SK-N-SH (cell line): ENCODE measurements around the gene ZFYVE27. TPM values are rescaled to one million over a fixed set of nuclear protein-coding genes. Genes with fewer than 3 reads are reported as not detected.

Experiments used
- CTCF ChIA-PET: fragments of 300-600, 350-600 bp; formaldehyde crosslinking; extraction: SDS; loops from one replicate; lab custom pipeline; 2021; lab: Yijun Ruan, JAX
- POLR2A ChIA-PET: fragments of 350-600 bp; sonication (Branson Sonifier 250); formaldehyde crosslinking; extraction: SDS; loops from one replicate; lab custom pipeline; 2020; ENCODE audit warnings: antibody characterized with exemption, inconsistent platforms; lab: Yijun Ruan, JAX
- DNase-seq: peaks from one replicate; pipeline ENCODE4 v3.0.0; 2012
- H2AFZ ChIP-seq: fragments of 200-600 bp; sonication (generic); 2 replicates; pipeline ENCODE4 v1.8.1; 2016; ENCODE audit warnings: antibody characterized with exemption, mild to moderate bottlenecking, low read depth
- H3F3A ChIP-seq: fragments of 200-600 bp; sonication (generic); replicated peaks from 2 replicates; pipeline ENCODE3; 2016; ENCODE audit warnings: antibody characterized with exemption, mild to moderate bottlenecking; ENCODE audit not compliant: insufficient read depth
- H3K27ac ChIP-seq, 2 experiments: fragments of 200-500 bp in 1 of 2; fragments of 200-600 bp in 1 of 2; sonication (Bioruptor generic) in 1 of 2; sonication (generic), shearing (Covaris generic) in 1 of 2; 2 replicates each; pipeline versions ENCODE4 v1.5.1 to v1.6.1; 2014 to 2016; ENCODE audit warnings: low read depth in 2 of 2, inconsistent platforms in 1 of 2, low read length in 1 of 2, mild to moderate bottlenecking in 1 of 2, mixed read lengths in 1 of 2
- H3K27me3 ChIP-seq: fragments of 200-600 bp; sonication (generic), shearing (Covaris generic); 2 replicates; pipeline ENCODE4 v1.6.1; 2016; ENCODE audit warnings: mixed run types; ENCODE audit not compliant: insufficient read depth
- H3K36me3 ChIP-seq, 2 experiments: fragments of 200-500 bp in 1 of 2; fragments of 200-600 bp in 1 of 2; sonication (Bioruptor generic) in 1 of 2; sonication (generic) in 1 of 2; replicated peaks in 1 of 2; 2 replicates each; pipeline versions ENCODE3 to v1.5.1; 2014 to 2016; ENCODE audit warnings: low read length in 1 of 2, mild to moderate bottlenecking in 1 of 2; ENCODE audit not compliant: insufficient read depth in 2 of 2, control insufficient read depth in 1 of 2
- H3K4me1 ChIP-seq, 2 experiments: fragments of 200-500 bp in 1 of 2; fragments of 200-600 bp in 1 of 2; sonication (Bioruptor generic) in 1 of 2; sonication (generic), shearing (Covaris generic) in 1 of 2; 2 replicates each; pipeline versions ENCODE4 v1.5.1 to v1.6.1; 2014 to 2016; ENCODE audit warnings: low read depth in 1 of 2, low read length in 1 of 2, mixed run types in 1 of 2; ENCODE audit not compliant: insufficient read depth in 2 of 2, control insufficient read depth in 1 of 2
- H3K4me2 ChIP-seq: fragments of 200-600 bp; sonication (generic), shearing (Covaris generic); 2 replicates; pipeline ENCODE4 v1.6.1; 2017; ENCODE audit warnings: mixed run types
- H3K4me3 ChIP-seq, 2 experiments: fragments of 200-500 bp in 1 of 2; fragments of 200-600 bp in 1 of 2; sonication (Bioruptor generic) in 1 of 2; sonication (generic), shearing (Covaris generic) in 1 of 2; 2 replicates each; pipeline versions ENCODE4 v1.5.1 to v1.8.1; 2014 to 2016; ENCODE audit warnings: low read depth in 2 of 2, inconsistent platforms in 1 of 2, low read length in 1 of 2, mild to moderate bottlenecking in 1 of 2, mixed read lengths in 1 of 2, moderate library complexity in 1 of 2
- H3K79me2 ChIP-seq: fragments of 200-600 bp; sonication (generic); 2 replicates; pipeline ENCODE4 v1.8.1; 2017; ENCODE audit warnings: mild to moderate bottlenecking; ENCODE audit not compliant: insufficient read depth
- H3K9ac ChIP-seq: fragments of 200-600 bp; sonication (generic); 2 replicates; pipeline ENCODE4 v1.6.1; 2017; ENCODE audit warnings: mixed run types
- H3K9me2 ChIP-seq: fragments of 200-600 bp; sonication (generic); 2 replicates; pipeline ENCODE4 v1.6.1; 2017; ENCODE audit warnings: mixed run types
- H3K9me3 ChIP-seq: fragments of 200-600 bp; sonication (generic); 2 replicates; pipeline ENCODE4 v1.6.1; 2017; ENCODE audit warnings: mixed run types, mild to moderate bottlenecking, moderate library complexity
- H4K20me1 ChIP-seq: fragments of 200-600 bp; sonication (generic); 2 replicates; pipeline ENCODE4 v1.6.1; 2017; ENCODE audit warnings: mild to moderate bottlenecking, mixed run types; ENCODE audit not compliant: insufficient read depth
- CHD2 ChIP-seq: fragments of 150-350 bp; IDR thresholded peaks from 2 replicates; pipeline ENCODE4 v1.6.1; 2018; ENCODE audit warnings: low read length; ENCODE audit not compliant: partially characterized antibody
- CTCF ChIP-seq: fragments of 200-600 bp; sonication (generic); IDR thresholded peaks from 2 replicates; pipeline ENCODE4 v1.6.1; 2017; ENCODE audit warnings: antibody characterized with exemption, mild to moderate bottlenecking, moderate library complexity
- ELF1 ChIP-seq: IDR thresholded peaks from 2 replicates; pipeline ENCODE4 v1.4.0; 2012
- EP300 ChIP-seq, 2 experiments: IDR thresholded peaks; 2 replicates each; pipeline versions ENCODE4 v1.4.0 to v1.6.1; 2012; ENCODE audit warnings: borderline replicate concordance in 1 of 2, low read depth in 1 of 2, low read length in 1 of 2
- EZH2phosphoT487 ChIP-seq: fragments of 200-600 bp; sonication (generic); IDR thresholded peaks from 2 replicates; pipeline ENCODE4 v1.6.1; 2017; ENCODE audit warnings: low read depth, mixed run types, mild to moderate bottlenecking, antibody characterized with exemption, moderate library complexity, borderline replicate concordance
- FOXM1 ChIP-seq: IDR thresholded peaks from 2 replicates; pipeline ENCODE4 v1.4.0; 2012; ENCODE audit warnings: low read depth, mild to moderate bottlenecking
- GABPA ChIP-seq: IDR thresholded peaks from 2 replicates; pipeline ENCODE4 v1.4.0; 2012; ENCODE audit warnings: low read depth, mild to moderate bottlenecking
- GATA2 ChIP-seq: sonication (generic); formaldehyde crosslinking; IDR thresholded peaks from 2 replicates; pipeline ENCODE4 v1.5.0; 2020; ENCODE audit warnings: mild to moderate bottlenecking, missing genetic modification reagents
- JUND ChIP-seq: IDR thresholded peaks from 2 replicates; pipeline ENCODE4 v1.4.0; 2012
- MAX ChIP-seq: IDR thresholded peaks from 2 replicates; pipeline ENCODE4 v1.4.0; 2012; ENCODE audit warnings: low read depth
- MEF2A ChIP-seq: IDR thresholded peaks from 2 replicates; pipeline ENCODE4 v1.4.0; 2012; ENCODE audit warnings: low read depth, borderline replicate concordance
- MXI1 ChIP-seq: IDR thresholded peaks from 2 replicates; pipeline ENCODE4 v1.6.1; 2012; ENCODE audit warnings: mild to moderate bottlenecking, low read depth, low read length, improper control_type of control experiment
- NFIC ChIP-seq: IDR thresholded peaks from 2 replicates; pipeline ENCODE4 v1.4.0; 2012; ENCODE audit warnings: borderline replicate concordance
- POLR2AphosphoS5 ChIP-seq: IDR thresholded peaks from 2 replicates; pipeline ENCODE4 v1.6.1; 2012; ENCODE audit warnings: low read depth, low read length
- RXRA ChIP-seq: IDR thresholded peaks from 2 replicates; pipeline ENCODE4 v1.4.0; 2012; ENCODE audit warnings: low read depth, mild to moderate bottlenecking, borderline replicate concordance
- SMC3 ChIP-seq: IDR thresholded peaks from 2 replicates; pipeline ENCODE4 v1.6.1; 2012; ENCODE audit warnings: low read depth, low read length, improper control_type of control experiment
- TCF12 ChIP-seq: IDR thresholded peaks from 2 replicates; pipeline ENCODE4 v1.4.0; 2012
- USF1 ChIP-seq: IDR thresholded peaks from 2 replicates; pipeline ENCODE4 v1.4.0; 2012; ENCODE audit warnings: low read depth, borderline replicate concordance
- USF2 ChIP-seq: fragments of 150-350 bp; IDR thresholded peaks from 2 replicates; pipeline ENCODE4 v1.6.1; 2017; ENCODE audit warnings: antibody characterized with exemption, low read length, low read depth, borderline replicate concordance
- YY1 ChIP-seq: IDR thresholded peaks from 2 replicates; pipeline ENCODE4 v1.4.0; 2012; ENCODE audit warnings: low read depth, mild to moderate bottlenecking
- WGBS: methylation state at CpG from one replicate; pipeline ENCODE4 v1.1.6; 2017; ENCODE audit warnings: low lambda C conversion rate; 5-methylcytosine and 5-hydroxymethylcytosine counted together
- polyA plus RNA-seq, 3 experiments: library from polyadenylated mRNA; depleted of rRNA; stranded (reverse); fragments of >200 nt; gene quantifications; 2 replicates each; pipeline ENCODE4 v1.2.3, GENCODE V29; 2012

The ZFYVE27 gene
- polyA plus RNA-seq, 1 of the 3 experiments (the other 2 are of a cell fraction): 30.5 TPM

- Histone ChIP-seq H3K4me3 (no peak overlapping the region), H3K4me1 (peaks cover 0 to 6% of the 10 kb centered on the region in 2 experiments; a peak in 1 of 4 replicates), H3K9ac (no peak overlapping the region), H3F3A (no peaks in the 10 kb centered on the region), H3K36me3 (peaks cover 31 to 82% of the 10 kb centered on the region in 2 experiments), H3K79me2 (no peaks in the 10 kb centered on the region), H3K9me3 (no peaks in the 10 kb centered on the region), H2AFZ (no peak overlapping the region), H3K9me2 (no peaks in the 10 kb centered on the region), H3K27me3 (no peaks in the 10 kb centered on the region), H4K20me1 (no peaks in the 10 kb centered on the region), H3K4me2 (no peak overlapping the region), H3K27ac (no peak overlapping the region)
- CTCF ChIA-PET: interaction anchor here (0.9 to 13.8 kb wide), 6 partner anchors 17 to 116 kb away, joined by 3 to 162 read pairs (median 6); partner anchors contain the start of gene SFRP5
- 86% methylated on average over 1 of the region's 6 CpGs for WGBS
- no peak for DNase-seq
- no peak for TF ChIP-seq SMC3
- no peak for TF ChIP-seq ELF1
- no peak for TF ChIP-seq FOXM1
- no peak for TF ChIP-seq TCF12
- no peak for TF ChIP-seq CHD2
- TF ChIP-seq MXI1: no peak
- no peak for TF ChIP-seq NFIC
- no peak for TF ChIP-seq YY1
- no peak for TF ChIP-seq USF2
- no peak for TF ChIP-seq EZH2phosphoT487
- no peak for TF ChIP-seq RXRA
- TF ChIP-seq MEF2A: no peak
- no peak for TF ChIP-seq GATA2 (CRISPR knock-in tag)
- no peak for TF ChIP-seq EP300 (IDR thresholded peaks at IDR 0.05; ENCODE audit: borderline replicate concordance in 1 of 2, low read depth in 1 of 2, low read length in 1 of 2)
- no peak for TF ChIP-seq USF1
- no peak for TF ChIP-seq GABPA
- no peak for TF ChIP-seq JUND
- no peak for TF ChIP-seq POLR2AphosphoS5
- no peak for TF ChIP-seq MAX
- no peak for TF ChIP-seq CTCF
- POLR2A ChIA-PET: interaction anchor here (0.8 kb wide), 1 partner anchor 112 kb away, joined by 5 read pairs; no protein-coding TSS in a partner anchor
These were observed 18.8 kb downstream of the ZFYVE27 start for GRCh38 chr10:97755718-97756117.
